Measurements from ENCODE around the gene FASTKD3. TPM values are rescaled to one million over a fixed set of nuclear protein-coding genes. Genes with fewer than 3 reads are reported as not detected.
A peak's percentile ranks its signal among the peaks of the same experiment; 100 is the strongest.

FASTKD3 gene
- total RNA-seq, 1 donor from 2014 or later: 14.7 TPM

GRCh38 chr5:7849681-7850394 lies 19.0 kb downstream of the FASTKD3 start:
- DNase-seq: peak; percentile 47

DNA sequence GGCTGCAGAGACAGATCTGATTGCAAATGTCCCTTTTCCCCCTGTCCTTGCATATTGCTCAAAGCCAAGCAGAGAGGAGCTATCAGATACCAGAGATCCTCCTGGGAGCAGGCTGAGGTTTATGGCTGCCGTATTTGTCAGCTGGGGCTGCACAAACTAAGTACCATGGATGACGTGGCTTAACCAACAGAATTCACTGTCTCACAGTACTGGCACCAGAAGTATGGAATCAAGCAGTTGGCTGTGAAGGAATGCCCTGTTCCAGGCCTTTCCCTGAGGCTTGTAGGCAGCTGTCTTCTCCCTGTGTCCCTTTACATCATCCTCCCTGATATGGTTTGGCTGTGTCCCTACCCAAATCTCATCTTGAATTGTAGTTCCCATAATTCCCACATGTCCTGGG lies 20.5 kb downstream of the FASTKD3 start:
- peak; percentile 54 for DNase-seq

DNA sequence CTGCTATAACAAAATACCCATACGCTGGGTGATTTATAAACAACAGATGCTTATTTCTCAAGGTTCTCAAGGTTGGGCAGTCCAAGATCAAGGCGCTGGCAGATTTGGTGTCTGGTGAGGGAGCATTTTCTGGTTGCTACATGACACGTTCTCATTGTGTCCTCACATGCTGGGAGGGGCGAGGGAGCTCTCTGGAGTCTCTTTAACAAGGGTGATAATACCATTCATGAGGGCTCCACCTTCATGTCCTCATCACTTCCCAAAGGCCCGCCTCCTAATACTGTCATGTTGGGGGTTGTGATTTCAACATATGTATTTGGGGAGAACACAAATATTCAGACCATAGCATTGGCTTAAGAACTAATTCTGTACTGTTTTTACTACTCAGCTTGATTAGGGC lies 22.5 kb downstream of the FASTKD3 start:
- DNase-seq: no peak

- DNase-seq: no peak
Observed at GRCh38 chr5:7845557-7845956, 23.3 kb downstream of the FASTKD3 start.

GRCh38 chr5:7844901-7845300 lies 23.9 kb downstream of the FASTKD3 start:
- no peak for DNase-seq

- no peak for DNase-seq
Observed at GRCh38 chr5:7842531-7842930, 26.3 kb downstream of the FASTKD3 start.

GRCh38 chr5:7837403-7837802 lies 31.4 kb downstream of the FASTKD3 start:
- no peak for DNase-seq

DNA sequence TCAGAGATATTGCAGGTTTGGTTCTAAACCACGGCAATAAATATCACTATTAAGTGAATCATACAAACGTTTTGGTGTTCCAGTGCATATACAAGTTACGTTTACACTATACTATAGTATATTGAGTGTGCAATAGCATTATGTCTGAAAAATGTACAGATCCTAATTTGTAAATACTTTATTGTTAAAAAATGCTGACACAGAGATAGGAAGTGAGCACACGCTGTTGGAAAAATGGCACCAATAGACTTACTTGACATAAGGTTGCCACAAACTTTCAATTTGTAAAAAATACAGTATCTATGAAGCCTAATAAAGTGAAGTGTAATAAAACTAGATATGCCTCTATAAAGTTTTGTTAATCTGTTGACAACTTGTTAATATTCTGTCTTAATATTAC lies 33.8 kb downstream of the FASTKD3 start:
- no peak for DNase-seq

DNA sequence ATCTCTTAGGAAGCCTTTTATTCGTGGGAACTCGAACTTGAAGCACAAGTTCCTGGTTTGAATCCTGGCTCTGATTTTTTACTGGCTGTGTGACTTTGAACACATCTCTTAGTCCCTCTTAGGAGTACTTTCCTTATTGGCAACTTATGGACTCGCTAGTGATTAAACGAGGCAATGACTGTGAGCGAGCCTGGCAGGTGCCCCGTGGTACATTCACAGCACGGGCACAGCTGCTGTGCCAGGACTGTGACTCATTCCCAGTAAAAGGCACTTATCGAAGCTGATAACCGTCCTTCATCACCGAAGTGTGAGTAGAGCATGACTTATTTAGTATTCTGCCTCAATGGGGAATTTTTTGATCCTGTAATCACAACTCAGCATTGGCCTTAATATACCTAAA lies 40.6 kb downstream of the FASTKD3 start:
- peak; percentile 38 for DNase-seq

DNA sequence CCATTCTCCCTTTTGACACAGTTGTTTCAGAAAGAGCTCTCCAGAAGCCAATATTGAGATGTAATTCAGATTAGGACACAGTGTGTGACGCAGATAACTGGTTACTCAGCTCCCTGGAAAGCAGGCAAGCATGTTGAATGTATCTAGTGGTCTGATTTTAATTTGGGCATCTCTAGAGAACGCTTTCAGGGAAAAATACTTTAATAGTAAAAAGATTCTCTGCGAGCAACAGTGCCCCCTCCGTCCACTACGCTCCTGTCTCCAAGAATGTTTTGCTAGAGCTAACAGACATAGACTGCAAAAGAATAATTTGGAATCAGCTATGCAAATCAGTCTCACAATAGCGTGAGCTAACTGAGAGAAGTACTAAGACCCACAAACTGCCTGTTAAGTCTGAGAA lies 41.2 kb downstream of the FASTKD3 start:
- peak; percentile 34 for DNase-seq

DNA sequence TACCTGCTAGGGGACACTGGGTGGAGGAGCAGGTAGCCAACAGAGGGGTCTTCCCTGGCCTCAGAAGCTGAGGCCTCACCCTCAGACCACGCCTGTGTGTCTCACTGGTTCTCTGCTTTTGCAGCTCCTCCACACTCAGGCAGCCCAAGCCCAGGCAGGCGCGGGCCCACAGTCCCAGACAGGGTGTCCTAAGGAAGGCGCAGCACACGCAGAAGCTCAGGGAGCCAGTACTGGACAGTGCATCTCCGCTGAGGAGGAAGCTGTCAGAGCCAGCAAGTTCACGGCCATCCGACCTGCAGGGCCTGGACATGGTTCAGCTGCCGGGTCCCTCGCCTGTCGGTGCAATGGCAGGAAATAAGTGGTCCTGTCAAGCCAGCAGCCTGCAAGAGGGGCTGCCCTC lies 43.2 kb downstream of the FASTKD3 start:
- DNase-seq: no peak

GRCh38 chr5:7824995-7825394 lies 43.8 kb downstream of the FASTKD3 start:
- no peak for DNase-seq

DNA sequence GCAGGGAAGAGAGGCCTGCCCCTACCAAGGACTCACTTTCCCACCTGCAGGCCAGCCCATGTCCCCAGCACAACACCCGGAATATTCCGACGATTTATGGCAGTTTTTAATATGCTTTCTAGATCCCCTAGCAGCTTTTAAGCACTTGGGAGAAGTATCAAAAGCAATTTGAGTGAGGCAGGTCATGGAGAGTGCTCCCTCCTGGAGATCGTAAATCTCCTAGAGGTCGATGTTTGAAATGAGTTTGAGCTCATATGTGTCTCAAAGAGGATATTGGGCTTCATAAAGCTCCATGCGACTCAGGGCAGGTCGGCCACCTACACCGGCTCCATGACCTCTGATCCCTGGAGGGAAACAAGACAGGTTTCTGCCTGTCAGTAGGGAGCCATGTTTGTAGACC lies 45.2 kb downstream of the FASTKD3 start:
- DNase-seq: no peak

DNA sequence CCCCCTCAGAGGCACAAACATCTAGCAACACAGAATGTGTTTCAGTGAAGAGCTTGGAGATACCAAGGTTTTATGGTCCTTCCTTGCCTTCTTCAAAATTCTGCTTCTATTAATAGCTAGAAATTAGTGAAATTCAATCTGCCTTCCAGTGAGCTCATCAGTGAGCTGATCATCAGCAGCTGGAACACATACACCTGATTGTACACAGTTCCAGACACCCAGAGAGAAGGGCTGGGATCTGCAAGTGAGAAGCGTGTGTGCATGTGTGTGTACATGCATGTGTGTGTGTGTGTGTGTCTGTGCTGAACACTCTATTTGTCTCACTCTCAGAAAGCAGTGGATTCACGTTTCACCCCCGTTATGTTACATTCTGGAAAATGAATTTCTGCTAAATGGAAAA lies 46.4 kb downstream of the FASTKD3 start:
- DNase-seq: no peak

DNA sequence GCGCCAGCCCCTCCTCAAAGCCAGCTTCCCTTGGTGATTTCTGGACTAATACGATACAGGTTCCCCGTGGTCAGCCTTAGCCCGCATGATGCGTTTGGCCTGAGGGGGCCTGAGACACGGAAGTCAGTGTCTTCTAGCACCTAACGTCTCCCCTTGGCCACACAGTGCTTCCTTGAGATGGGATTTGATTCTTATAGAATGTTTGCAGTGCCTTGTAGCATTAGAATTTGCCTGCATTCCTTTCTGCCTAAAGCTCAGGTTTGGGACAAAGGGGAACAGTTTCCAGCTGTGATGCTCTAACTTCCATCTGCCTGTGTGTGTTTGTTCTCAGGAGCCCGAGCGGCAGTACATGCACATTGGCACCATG lies 52.3 kb downstream of the FASTKD3 start:
- no peak for DNase-seq

- peak; percentile 77 for DNase-seq
Observed at GRCh38 chr5:7815892-7816534, 52.8 kb downstream of the FASTKD3 start.

DNA sequence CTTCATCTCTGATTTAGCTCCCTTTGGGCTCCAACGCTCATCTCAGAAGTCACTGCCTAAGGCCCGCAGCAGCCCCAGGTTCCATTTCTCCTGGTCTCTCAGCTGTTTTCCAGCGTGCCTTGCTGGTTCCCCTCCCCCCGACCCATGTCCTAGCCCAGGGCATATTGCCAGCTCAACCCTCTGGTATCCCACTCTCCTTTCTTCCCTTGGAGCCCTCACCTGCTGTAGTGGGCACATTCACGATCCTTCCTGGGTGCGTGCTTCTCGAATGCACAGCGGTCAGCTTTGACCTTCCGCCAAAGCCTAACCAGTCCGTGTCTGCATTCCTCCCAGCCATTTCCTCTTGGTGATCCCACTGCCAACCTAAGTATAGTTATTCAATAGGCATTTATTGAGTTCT lies 54.0 kb downstream of the FASTKD3 start:
- no peak for DNase-seq

DNA sequence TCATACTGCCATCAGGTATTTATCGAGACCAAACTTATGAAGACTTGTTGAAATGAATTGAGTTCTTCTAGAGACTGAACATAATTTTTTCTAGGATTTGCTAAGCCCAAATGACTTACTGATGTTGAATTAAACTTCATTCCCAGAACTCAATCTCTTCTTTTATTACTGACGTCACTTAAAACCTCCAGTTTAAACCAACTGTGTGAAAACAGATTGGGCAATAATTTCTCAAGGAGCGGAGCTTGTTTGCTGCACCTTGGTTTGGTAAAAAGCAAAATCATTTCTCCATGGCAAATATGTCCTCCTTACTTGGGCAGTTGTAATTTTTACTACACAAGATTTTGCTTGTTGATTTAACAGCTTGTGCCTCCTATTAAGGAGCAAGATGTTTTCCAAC lies 55.3 kb downstream of the FASTKD3 start:
- DNase-seq: no peak

GRCh38 chr5:7813007-7813406 lies 55.8 kb downstream of the FASTKD3 start:
- DNase-seq: no peak

DNA sequence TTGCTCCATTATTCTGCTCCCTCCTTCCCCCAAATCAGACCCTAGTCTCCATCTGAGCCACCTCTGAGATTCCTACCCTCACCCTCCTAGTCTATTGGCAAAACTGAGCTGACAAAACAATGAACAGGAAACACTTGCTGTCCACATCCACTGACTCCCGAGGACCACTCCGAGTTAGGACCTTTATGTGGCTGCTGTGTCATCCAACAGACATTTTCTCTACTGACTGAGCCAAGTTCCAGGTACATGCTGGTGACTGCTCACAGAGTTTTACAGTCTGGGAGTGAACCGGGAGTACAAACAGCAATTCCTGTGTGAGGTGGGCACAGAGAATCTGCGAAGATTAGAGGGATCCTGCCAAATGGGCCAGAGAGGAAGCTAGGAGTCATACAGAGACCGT lies 57.1 kb downstream of the FASTKD3 start:
- no peak for DNase-seq

Measured in tongue (tissue), 2 donors.